ENCODE results near the gene TDRKH. TPM values are rescaled to one million over a fixed set of nuclear protein-coding genes. Genes with fewer than 3 reads are reported as not detected.

Gene TDRKH
- total and polyA plus RNA-seq, 2 of the 13 experiments (the other 11 are each of a cell fraction or from before 2014, with no cell fraction given), result 3.9 to 5.4 TPM

GRCh38 chr1:151834239-151834638, 43.9 kb upstream of the TDRKH start (continued):
- TF ChIP-seq ZNF737 (CRISPR knock-in tag; IDR thresholded peaks at IDR 0.05; ENCODE audit: borderline replicate concordance) (no peak), REXO4 (CRISPR knock-in tag; IDR thresholded peaks at IDR 0.05; ENCODE audit: borderline replicate concordance) (no peak), IRF2 (CRISPR knock-in tag; IDR thresholded peaks at IDR 0.05) (no peak), DNMT1 (CRISPR knock-in tag; IDR thresholded peaks at IDR 0.05) (no peak), ZNF569 (CRISPR knock-in tag; IDR thresholded peaks at IDR 0.05; ENCODE audit: borderline replicate concordance) (no peak), SOX5 (CRISPR knock-in tag; IDR thresholded peaks at IDR 0.05; ENCODE audit: borderline replicate concordance) (0 out of 2 replicates have a peak, but pooled peaks have one; percentile 22), KAT2B (IDR thresholded peaks at IDR 0.05; ENCODE audit: borderline replicate concordance, low read depth, low read length) (no peak), ZNF619 (CRISPR knock-in tag; IDR thresholded peaks at IDR 0.05) (no peak), GTF2F1 (IDR thresholded peaks at IDR 0.05; ENCODE audit: low read length) (no peak), ATF4 (CRISPR knock-in tag; IDR thresholded peaks at IDR 0.05) (no peak), THAP9 (CRISPR knock-in tag; IDR thresholded peaks at IDR 0.05; ENCODE audit: borderline replicate concordance) (no peak), ZNF329 (CRISPR knock-in tag; IDR thresholded peaks at IDR 0.05; ENCODE audit: low read depth) (no peak), ATAD3A (CRISPR knock-in tag; IDR thresholded peaks at IDR 0.05) (no peak), DMTF1 (CRISPR knock-in tag; IDR thresholded peaks at IDR 0.05) (no peak), NR0B2 (CRISPR knock-in tag; IDR thresholded peaks at IDR 0.05) (no peak), CREB3 (CRISPR knock-in tag; IDR thresholded peaks at IDR 0.05) (no peak), USF2 (IDR thresholded peaks at IDR 0.05; ENCODE audit: low read depth, low read length) (no peak), USF2 (CRISPR knock-in tag; IDR thresholded peaks at IDR 0.05; ENCODE audit: borderline replicate concordance) (no peak)
